ENCODE results near the gene NFIB.

NFIB gene

GRCh38 chr9:14057368-14058324 lies 256.3 kb downstream of the NFIB start:
- Mint-ChIP-seq H3K4me1 (peaks cover 51% of the 10 kb centered on the region), H3K27ac (peak overlapping the region; percentile 76), H3K27me3 (ENCODE audit: low read depth, poor library complexity) (no peaks in the 10 kb centered on the region), H3K4me3 (no peak overlapping the region), H3K36me3 (ENCODE audit: low read depth) (no peaks in the 10 kb centered on the region), H3K9me3 (no peaks in the 10 kb centered on the region)
- TF ChIP-seq CTCF (IDR thresholded peaks at IDR 0.05), result no peak
- no peak for DNase-seq

GRCh38 chr9:14056316-14056861 lies 257.6 kb downstream of the NFIB start:
- H3K27ac Mint-ChIP-seq, result peak overlapping the region; percentile 92
- DNase-seq, result no peak
- H3K36me3 Mint-ChIP-seq (ENCODE audit: low read depth), result no peaks in the 10 kb centered on the region

GRCh38 chr9:14054096-14054495 lies 259.8 kb downstream of the NFIB start:
- no peak for DNase-seq
- no peak for TF ChIP-seq CTCF (IDR thresholded peaks at IDR 0.05)
- Mint-ChIP-seq H3K27me3 (ENCODE audit: low read depth, poor library complexity) (peaks cover 3% of the 10 kb centered on the region), H3K4me3 (no peak overlapping the region), H3K27ac (peak overlapping the region; percentile 7), H3K9me3 (no peaks in the 10 kb centered on the region), H3K4me1 (peaks cover 42% of the 10 kb centered on the region), H3K36me3 (ENCODE audit: low read depth) (no peaks in the 10 kb centered on the region)

More at GRCh38 chr9:14056316-14056861, 257.6 kb downstream of the NFIB start:
- no peak for TF ChIP-seq CTCF (IDR thresholded peaks at IDR 0.05)
- peaks cover 42% of the 10 kb centered on the region for H3K4me1 Mint-ChIP-seq
- peak overlapping the region; percentile 29 for H3K4me3 Mint-ChIP-seq
- no peaks in the 10 kb centered on the region for H3K27me3 Mint-ChIP-seq (ENCODE audit: low read depth, poor library complexity)
- no peaks in the 10 kb centered on the region for H3K9me3 Mint-ChIP-seq

- no peaks in the 10 kb centered on the region for H3K9me3 Mint-ChIP-seq
- H3K36me3 Mint-ChIP-seq (ENCODE audit: low read depth), result no peaks in the 10 kb centered on the region
- no peak for TF ChIP-seq CTCF (IDR thresholded peaks at IDR 0.05)
- no peak overlapping the region for H3K4me3 Mint-ChIP-seq
- no peak overlapping the region for H3K27ac Mint-ChIP-seq
- DNase-seq, result no peak
- peaks cover 3% of the 10 kb centered on the region for H3K27me3 Mint-ChIP-seq (ENCODE audit: low read depth, poor library complexity)
- peaks cover 32% of the 10 kb centered on the region for H3K4me1 Mint-ChIP-seq
Measured at GRCh38 chr9:14052359-14052758, 261.6 kb downstream of the NFIB start.

- no peak for DNase-seq
- Mint-ChIP-seq H3K27ac (no peak overlapping the region), H3K27me3 (ENCODE audit: low read depth, poor library complexity) (peaks cover 3% of the 10 kb centered on the region), H3K9me3 (no peaks in the 10 kb centered on the region), H3K4me3 (no peak overlapping the region), H3K36me3 (ENCODE audit: low read depth) (no peaks in the 10 kb centered on the region), H3K4me1 (peaks cover 23% of the 10 kb centered on the region)
- no peak for TF ChIP-seq CTCF (IDR thresholded peaks at IDR 0.05)
Measured at GRCh38 chr9:14051419-14051818, 262.5 kb downstream of the NFIB start.
